ENCODE data around the gene ASTN2. TPM values are rescaled to one million over a fixed set of nuclear protein-coding genes. Genes with fewer than 3 reads are reported as not detected.

Gene ASTN2
- total RNA-seq, 1 donor from 2014 or later = 10.0 TPM

- Mint-ChIP-seq H3K9me3 (ENCODE audit: unreplicated experiment) (no peaks in the 10 kb centered on the region), H3K36me3 (ENCODE audit: low read depth, unreplicated experiment) (no peaks in the 10 kb centered on the region), H3K4me3 (ENCODE audit: unreplicated experiment) (no peak overlapping the region), H3K27me3 (ENCODE audit: unreplicated experiment) (no peaks in the 10 kb centered on the region), H3K4me1 (ENCODE audit: unreplicated experiment) (peaks cover 6% of the 10 kb centered on the region), H3K27ac (ENCODE audit: unreplicated experiment) (no peak overlapping the region)
- TF ChIP-seq CTCF (IDR thresholded peaks at IDR 0.05; ENCODE audit: unreplicated experiment) = no peak
- DNase-seq (ENCODE audit: low spot score) = no peak
These were observed 316.5 kb downstream of the ASTN2 start for GRCh38 chr9:117098331-117098730.

GRCh38 chr9:117097761-117098160, 317.1 kb downstream of the ASTN2 start:
- no peak for TF ChIP-seq CTCF (IDR thresholded peaks at IDR 0.05; ENCODE audit: unreplicated experiment)

GRCh38 chr9:117096138-117096537, 318.7 kb downstream of the ASTN2 start:
- H3K4me3 Mint-ChIP-seq (ENCODE audit: unreplicated experiment) = no peak overlapping the region
- DNase-seq (ENCODE audit: low spot score) = no peak
- H3K27me3 Mint-ChIP-seq (ENCODE audit: unreplicated experiment) = no peaks in the 10 kb centered on the region
- TF ChIP-seq CTCF (IDR thresholded peaks at IDR 0.05; ENCODE audit: unreplicated experiment) = no peak
- H3K4me1 Mint-ChIP-seq (ENCODE audit: unreplicated experiment) = peaks cover 4% of the 10 kb centered on the region
- H3K27ac Mint-ChIP-seq (ENCODE audit: unreplicated experiment) = no peak overlapping the region
- no peaks in the 10 kb centered on the region for H3K36me3 Mint-ChIP-seq (ENCODE audit: low read depth, unreplicated experiment)
- no peaks in the 10 kb centered on the region for H3K9me3 Mint-ChIP-seq (ENCODE audit: unreplicated experiment)

More at GRCh38 chr9:117097761-117098160, 317.1 kb downstream of the ASTN2 start:
- H3K4me1 Mint-ChIP-seq (ENCODE audit: unreplicated experiment) = peaks cover 6% of the 10 kb centered on the region
- no peak overlapping the region for H3K4me3 Mint-ChIP-seq (ENCODE audit: unreplicated experiment)
- H3K9me3 Mint-ChIP-seq (ENCODE audit: unreplicated experiment) = no peaks in the 10 kb centered on the region
- H3K27ac Mint-ChIP-seq (ENCODE audit: unreplicated experiment) = no peak overlapping the region
- no peaks in the 10 kb centered on the region for H3K27me3 Mint-ChIP-seq (ENCODE audit: unreplicated experiment)
- no peak for DNase-seq (ENCODE audit: low spot score)
- no peaks in the 10 kb centered on the region for H3K36me3 Mint-ChIP-seq (ENCODE audit: low read depth, unreplicated experiment)

- H3K27me3 Mint-ChIP-seq (ENCODE audit: unreplicated experiment) = peaks cover 2% of the 10 kb centered on the region
These were observed 319.8 kb downstream of the ASTN2 start for GRCh38 chr9:117095081-117095480.

More at GRCh38 chr9:117095081-117095480, 319.8 kb downstream of the ASTN2 start:
- Mint-ChIP-seq H3K36me3 (ENCODE audit: low read depth, unreplicated experiment) (no peaks in the 10 kb centered on the region), H3K4me1 (ENCODE audit: unreplicated experiment) (no peaks in the 10 kb centered on the region), H3K4me3 (ENCODE audit: unreplicated experiment) (no peak overlapping the region), H3K27ac (ENCODE audit: unreplicated experiment) (no peak overlapping the region), H3K9me3 (ENCODE audit: unreplicated experiment) (no peaks in the 10 kb centered on the region)
- no peak for DNase-seq (ENCODE audit: low spot score)
- no peak for TF ChIP-seq CTCF (IDR thresholded peaks at IDR 0.05; ENCODE audit: unreplicated experiment)
